Central memory CD8-positive, alpha-beta T cell (primary cell): ENCODE measurements around the gene DENND1A.

Source experiments
- ATAC-seq: fragments of 150-1000 bp; cut with Tn5 transposase; replicated peaks from 2 replicates; pipeline ENCODE4 v1.10.0; 2022; ENCODE audit warnings: mild to moderate bottlenecking, moderate FRiP score, moderate number of reproducible peaks; ENCODE audit not compliant: poor library complexity, severe bottlenecking; ENCODE audit errors: extremely low read depth
- DNase-seq, 2 donors: peaks; one replicate each; pipeline ENCODE4 v3.0.0; 2021; ENCODE audit warnings: low spot score in 2 of 2
- H3K27ac Mint-ChIP-seq: one replicate; pipeline ENCODE4 v1.8.0; 2022; ENCODE audit warnings: low read depth, mild to moderate bottlenecking, moderate library complexity, mixed read lengths
- H3K27me3 Mint-ChIP-seq: one replicate; pipeline ENCODE4 v1.8.0; 2022; ENCODE audit warnings: mixed read lengths
- H3K36me3 Mint-ChIP-seq: one replicate; pipeline ENCODE4 v1.8.0; 2022; ENCODE audit warnings: mild to moderate bottlenecking, moderate library complexity, mixed read lengths; ENCODE audit not compliant: insufficient read depth
- H3K4me1 Mint-ChIP-seq: one replicate; pipeline ENCODE4 v1.8.0; 2022; ENCODE audit warnings: mixed read lengths
- H3K4me3 Mint-ChIP-seq: one replicate; pipeline ENCODE4 v1.8.0; 2022; ENCODE audit warnings: mild to moderate bottlenecking, moderate library complexity, mixed read lengths
- H3K9me3 Mint-ChIP-seq: one replicate; pipeline ENCODE4 v1.8.0; 2022; ENCODE audit warnings: mixed read lengths

Gene DENND1A

GRCh38 chr9:123814496-123814895 lies 115.4 kb downstream of the DENND1A start:
- no peak overlapping the region for H3K27ac Mint-ChIP-seq
- no peaks in the 10 kb centered on the region for H3K27me3 Mint-ChIP-seq
- H3K4me3 Mint-ChIP-seq: no peak overlapping the region
- ATAC-seq (no peak), DNase-seq (no peak)
- no peaks in the 10 kb centered on the region for H3K9me3 Mint-ChIP-seq
- no peaks in the 10 kb centered on the region for H3K36me3 Mint-ChIP-seq
- no peaks in the 10 kb centered on the region for H3K4me1 Mint-ChIP-seq

GRCh38 chr9:123812984-123813383 lies 116.9 kb downstream of the DENND1A start:
- ATAC-seq (no peak), DNase-seq (no peak)
- no peaks in the 10 kb centered on the region for H3K9me3 Mint-ChIP-seq
- H3K4me1 Mint-ChIP-seq: no peaks in the 10 kb centered on the region
- H3K36me3 Mint-ChIP-seq: no peaks in the 10 kb centered on the region
- H3K27ac Mint-ChIP-seq: no peak overlapping the region
- no peaks in the 10 kb centered on the region for H3K27me3 Mint-ChIP-seq
- no peak overlapping the region for H3K4me3 Mint-ChIP-seq

GRCh38 chr9:123807251-123807650 lies 122.7 kb downstream of the DENND1A start:
- no peaks in the 10 kb centered on the region for H3K9me3 Mint-ChIP-seq
- DNase-seq (no peak), ATAC-seq (no peak)
- no peaks in the 10 kb centered on the region for H3K27me3 Mint-ChIP-seq
- H3K4me3 Mint-ChIP-seq: no peak overlapping the region
- no peak overlapping the region for H3K27ac Mint-ChIP-seq
- no peaks in the 10 kb centered on the region for H3K4me1 Mint-ChIP-seq
- no peaks in the 10 kb centered on the region for H3K36me3 Mint-ChIP-seq

- Mint-ChIP-seq H3K27me3 (no peaks in the 10 kb centered on the region), H3K4me3 (no peak overlapping the region), H3K36me3 (no peaks in the 10 kb centered on the region), H3K27ac (no peak overlapping the region), H3K4me1 (no peaks in the 10 kb centered on the region), H3K9me3 (no peaks in the 10 kb centered on the region)
- ATAC-seq (no peak), DNase-seq (no peak)
Measured at GRCh38 chr9:123806829-123807228, 123.1 kb downstream of the DENND1A start.

GRCh38 chr9:123798195-123798594 lies 131.7 kb downstream of the DENND1A start:
- ATAC-seq (no peak), DNase-seq (no peak)
- Mint-ChIP-seq H3K27me3 (no peaks in the 10 kb centered on the region), H3K4me1 (peaks cover 12% of the 10 kb centered on the region), H3K36me3 (no peaks in the 10 kb centered on the region), H3K9me3 (no peaks in the 10 kb centered on the region), H3K27ac (no peak overlapping the region), H3K4me3 (no peak overlapping the region)

GRCh38 chr9:123796618-123797484 lies 133.1 kb downstream of the DENND1A start:
- ATAC-seq (no peak), DNase-seq (no peak)
- Mint-ChIP-seq H3K36me3 (no peaks in the 10 kb centered on the region), H3K4me3 (no peak overlapping the region), H3K27ac (no peak overlapping the region), H3K9me3 (no peaks in the 10 kb centered on the region), H3K27me3 (no peaks in the 10 kb centered on the region), H3K4me1 (peaks cover 12% of the 10 kb centered on the region)

- no peak for DNase-seq
- no peaks in the 10 kb centered on the region for H3K36me3 Mint-ChIP-seq
- no peaks in the 10 kb centered on the region for H3K27me3 Mint-ChIP-seq
- no peaks in the 10 kb centered on the region for H3K9me3 Mint-ChIP-seq
- no peak overlapping the region for H3K27ac Mint-ChIP-seq
- ATAC-seq: no peak
- H3K4me3 Mint-ChIP-seq: no peak overlapping the region
- H3K4me1 Mint-ChIP-seq: peaks cover 12% of the 10 kb centered on the region
Measured at GRCh38 chr9:123796094-123796493, 133.8 kb downstream of the DENND1A start.

GRCh38 chr9:123795336-123795735 lies 134.6 kb downstream of the DENND1A start:
- no peaks in the 10 kb centered on the region for H3K9me3 Mint-ChIP-seq
- no peaks in the 10 kb centered on the region for H3K36me3 Mint-ChIP-seq
- no peak overlapping the region for H3K27ac Mint-ChIP-seq
- DNase-seq (no peak), ATAC-seq (no peak)
- peaks cover 12% of the 10 kb centered on the region for H3K4me1 Mint-ChIP-seq
- H3K27me3 Mint-ChIP-seq: no peaks in the 10 kb centered on the region
- H3K4me3 Mint-ChIP-seq: no peak overlapping the region

GRCh38 chr9:123792501-123792900 lies 137.4 kb downstream of the DENND1A start:
- H3K27me3 Mint-ChIP-seq: no peaks in the 10 kb centered on the region
- H3K36me3 Mint-ChIP-seq: no peaks in the 10 kb centered on the region
- H3K4me3 Mint-ChIP-seq: no peak overlapping the region
- peaks cover 12% of the 10 kb centered on the region for H3K4me1 Mint-ChIP-seq
- no peaks in the 10 kb centered on the region for H3K9me3 Mint-ChIP-seq
- ATAC-seq (no peak), DNase-seq (no peak)
- no peak overlapping the region for H3K27ac Mint-ChIP-seq

GRCh38 chr9:123789554-123790292 lies 140.2 kb downstream of the DENND1A start:
- DNase-seq (no peak), ATAC-seq (no peak)
- Mint-ChIP-seq H3K4me1 (peaks cover 5% of the 10 kb centered on the region), H3K27me3 (no peaks in the 10 kb centered on the region), H3K36me3 (peaks cover 3% of the 10 kb centered on the region), H3K9me3 (no peaks in the 10 kb centered on the region), H3K27ac (no peak overlapping the region), H3K4me3 (no peak overlapping the region)

GRCh38 chr9:123787416-123787815 lies 142.5 kb downstream of the DENND1A start:
- Mint-ChIP-seq H3K27me3 (no peaks in the 10 kb centered on the region), H3K36me3 (peaks cover 3% of the 10 kb centered on the region), H3K4me3 (no peak overlapping the region), H3K9me3 (no peaks in the 10 kb centered on the region), H3K4me1 (no peaks in the 10 kb centered on the region), H3K27ac (no peak overlapping the region)
- DNase-seq: no peak
- no peak for ATAC-seq

GRCh38 chr9:123784518-123784917 lies 145.4 kb downstream of the DENND1A start:
- Mint-ChIP-seq H3K4me3 (no peak overlapping the region), H3K27me3 (no peaks in the 10 kb centered on the region), H3K4me1 (no peaks in the 10 kb centered on the region), H3K27ac (no peak overlapping the region), H3K9me3 (no peaks in the 10 kb centered on the region), H3K36me3 (peaks cover 3% of the 10 kb centered on the region)
- DNase-seq (no peak), ATAC-seq (no peak)
